Measurements from ENCODE around the gene APEX1. TPM values are rescaled to one million over a fixed set of nuclear protein-coding genes. Genes with fewer than 3 reads are reported as not detected.
A peak's percentile ranks its signal among the peaks of the same experiment; 100 is the strongest.

APEX1 gene
- total RNA-seq, 2 experiments from 2014 or later = 125 to 127 TPM

- Mint-ChIP-seq H3K4me1 (ENCODE audit: low read depth) (peaks cover 83% of the 10 kb centered on the region), H3K27me3 (no peaks in the 10 kb centered on the region), H3K27ac (peak overlapping the region; percentile 92), H3K36me3 (ENCODE audit: low read depth) (peaks cover 76% of the 10 kb centered on the region), H3K9me3 (no peaks in the 10 kb centered on the region), H3K4me3 (peak overlapping the region; percentile 76)
- H3K27me3 ChIP-seq (ENCODE audit: control insufficient read depth in 1 of 2, insufficient read depth in 2 of 2, low read length in 2 of 2) = no peaks in the 10 kb centered on the region
- peaks cover 79% of the 10 kb centered on the region for H3K4me1 ChIP-seq (ENCODE audit: insufficient read depth, low read length)
- no peak for TF ChIP-seq CTCF (IDR thresholded peaks at IDR 0.05)
- no peak for DNase-seq
- CTCF ChIA-PET = no interaction called here
- no peaks in the 10 kb centered on the region for H3K9me3 ChIP-seq (ENCODE audit: control insufficient read depth in 1 of 2, insufficient read depth in 1 of 2, low read length in 2 of 2)
- no peak overlapping the region for H3K27ac ChIP-seq (ENCODE audit: low read depth in 1 of 2, low read length in 2 of 2)
- H3K36me3 ChIP-seq (ENCODE audit: insufficient read depth, low read length) = peaks cover 48% of the 10 kb centered on the region
- no peak overlapping the region for H3K4me3 ChIP-seq (ENCODE audit: low read length)
- intact Hi-C loops (cut with DNase I, micrococcal nuclease) = no loop called here
- POLR2A ChIA-PET = interaction anchor here (1.2 to 4.8 kb wide), 3 partner anchors 12 to 17 kb away, joined by 4 to 43 read pairs (median 9); partner anchors contain the start of genes APEX1 and PIP4P1
- ATAC-seq (ENCODE audit: poor library complexity) = no peak
Measured at GRCh38 chr14:20472536-20473169, 17.6 kb downstream of the APEX1 start.

GRCh38 chr14:20476776-20477175 lies 21.8 kb downstream of the APEX1 start:
- ChIA-PET POLR2A (interaction anchor here (4.5 to 5.8 kb wide), 3 partner anchors 11 to 22 kb away, joined by 22 to 50 read pairs (median 30); partner anchors contain the start of genes APEX1, OSGEP and PIP4P1), CTCF (no interaction called here)
- peak overlapping the region; percentile 21 for H3K4me3 ChIP-seq (ENCODE audit: low read length)
- peak overlapping the region; percentile 53 to 71 for H3K27ac ChIP-seq (ENCODE audit: low read depth in 1 of 2, low read length in 2 of 2)
- no peak for ATAC-seq (ENCODE audit: poor library complexity)
- H3K27ac Mint-ChIP-seq = peak overlapping the region; percentile 87
- no peaks in the 10 kb centered on the region for H3K9me3 ChIP-seq (ENCODE audit: control insufficient read depth in 1 of 2, insufficient read depth in 1 of 2, low read length in 2 of 2)
- intact Hi-C loops (cut with DNase I, micrococcal nuclease) = loop anchor here (1.0 to 5.0 kb wide), 4 partner anchors 7 to 41 kb away; partner anchors contain the start of genes PIP4P1 (in 1 of the 2) and PNP (in 1 of the 2)
- H3K4me1 ChIP-seq (ENCODE audit: insufficient read depth, low read length) = peaks cover 85% of the 10 kb centered on the region
- no peak for DNase-seq
- no peaks in the 10 kb centered on the region for H3K27me3 ChIP-seq (ENCODE audit: control insufficient read depth in 1 of 2, insufficient read depth in 2 of 2, low read length in 2 of 2)
- peaks cover 91% of the 10 kb centered on the region for H3K4me1 Mint-ChIP-seq (ENCODE audit: low read depth)
- no peaks in the 10 kb centered on the region for H3K27me3 Mint-ChIP-seq
- H3K4me3 Mint-ChIP-seq = peak overlapping the region; percentile 68
- H3K36me3 ChIP-seq (ENCODE audit: insufficient read depth, low read length) = peaks cover 51% of the 10 kb centered on the region
- H3K36me3 Mint-ChIP-seq (ENCODE audit: low read depth) = peaks cover 64% of the 10 kb centered on the region
- no peaks in the 10 kb centered on the region for H3K9me3 Mint-ChIP-seq
- TF ChIP-seq CTCF (IDR thresholded peaks at IDR 0.05) = no peak

GRCh38 chr14:20477211-20477876 lies 22.3 kb downstream of the APEX1 start:
- DNase-seq (peak in 10 of 14 experiments; percentile 12 to 79 (median 36)), ATAC-seq (ENCODE audit: poor library complexity) (peak; percentile 82)
- H3K4me1 ChIP-seq (ENCODE audit: insufficient read depth, low read length) = peaks cover 80% of the 10 kb centered on the region
- TF ChIP-seq CTCF (IDR thresholded peaks at IDR 0.05) = no peak
- H3K4me3 ChIP-seq (ENCODE audit: low read length) = peak overlapping the region; percentile 21
- peak overlapping the region; percentile 53 to 71 for H3K27ac ChIP-seq (ENCODE audit: low read depth in 1 of 2, low read length in 2 of 2)
- CTCF ChIA-PET = no interaction called here
- Mint-ChIP-seq H3K4me3 (peak overlapping the region; percentile 68), H3K4me1 (ENCODE audit: low read depth) (peaks cover 91% of the 10 kb centered on the region), H3K36me3 (ENCODE audit: low read depth) (peaks cover 58% of the 10 kb centered on the region), H3K27me3 (no peaks in the 10 kb centered on the region), H3K9me3 (no peaks in the 10 kb centered on the region), H3K27ac (peak overlapping the region; percentile 87)
- no peaks in the 10 kb centered on the region for H3K27me3 ChIP-seq (ENCODE audit: control insufficient read depth in 1 of 2, insufficient read depth in 2 of 2, low read length in 2 of 2)
- intact Hi-C loops (cut with DNase I, micrococcal nuclease) = loop anchor here (1.0 to 5.0 kb wide), 4 partner anchors 8 to 40 kb away; partner anchors contain the start of genes PIP4P1 (in 1 of the 2) and PNP (in 1 of the 2)
- H3K9me3 ChIP-seq (ENCODE audit: control insufficient read depth in 1 of 2, insufficient read depth in 1 of 2, low read length in 2 of 2) = no peaks in the 10 kb centered on the region
- POLR2A ChIA-PET = interaction anchor here (0.9 to 5.8 kb wide), 5 partner anchors 8 to 204 kb away, joined by 4 to 50 read pairs (median 22); partner anchors contain the start of genes APEX1, OSGEP, PIP4P1 and PNP
- peaks cover 48% of the 10 kb centered on the region for H3K36me3 ChIP-seq (ENCODE audit: insufficient read depth, low read length)

All from CD4-positive, alpha-beta T cell (primary cell).